SHP77 (cell line): ENCODE measurements around the gene TOR1AIP2.
"Not testable (repeated sequence)": the region's sequence is repeated elsewhere in the genome, so short reads cannot be mapped to it uniquely, and the experiment has no call there.

Experiments
- DNase-seq, 2 experiments: peaks; one replicate each; lab custom pipeline; 2025; lab: John Stamatoyannopoulos, UW

Gene TOR1AIP2

GRCh38 chr1:179807291-179807690, 70.3 kb downstream of the TOR1AIP2 start:
- no peak for DNase-seq

DNA sequence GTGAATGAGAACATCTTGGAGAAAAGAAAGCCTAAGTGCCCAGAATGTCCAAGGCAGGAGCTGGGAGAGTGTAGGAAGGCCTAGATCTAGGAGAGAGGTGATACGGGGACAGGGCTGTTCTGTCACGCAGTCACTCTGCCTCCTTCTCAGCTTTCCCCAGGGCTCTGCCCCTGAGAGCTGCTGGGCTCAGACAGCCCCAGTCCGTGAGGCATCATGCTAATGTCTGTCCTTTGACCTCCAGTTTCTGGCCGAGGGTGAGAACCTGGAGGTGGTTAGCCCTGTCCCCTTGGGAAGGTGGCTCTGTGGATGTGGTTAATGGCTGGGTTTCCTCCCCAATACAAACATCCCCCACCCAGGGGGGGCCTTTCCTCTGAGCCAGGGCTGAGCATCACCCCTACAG, 71.3 kb downstream of the TOR1AIP2 start:
- no peak for DNase-seq

DNA sequence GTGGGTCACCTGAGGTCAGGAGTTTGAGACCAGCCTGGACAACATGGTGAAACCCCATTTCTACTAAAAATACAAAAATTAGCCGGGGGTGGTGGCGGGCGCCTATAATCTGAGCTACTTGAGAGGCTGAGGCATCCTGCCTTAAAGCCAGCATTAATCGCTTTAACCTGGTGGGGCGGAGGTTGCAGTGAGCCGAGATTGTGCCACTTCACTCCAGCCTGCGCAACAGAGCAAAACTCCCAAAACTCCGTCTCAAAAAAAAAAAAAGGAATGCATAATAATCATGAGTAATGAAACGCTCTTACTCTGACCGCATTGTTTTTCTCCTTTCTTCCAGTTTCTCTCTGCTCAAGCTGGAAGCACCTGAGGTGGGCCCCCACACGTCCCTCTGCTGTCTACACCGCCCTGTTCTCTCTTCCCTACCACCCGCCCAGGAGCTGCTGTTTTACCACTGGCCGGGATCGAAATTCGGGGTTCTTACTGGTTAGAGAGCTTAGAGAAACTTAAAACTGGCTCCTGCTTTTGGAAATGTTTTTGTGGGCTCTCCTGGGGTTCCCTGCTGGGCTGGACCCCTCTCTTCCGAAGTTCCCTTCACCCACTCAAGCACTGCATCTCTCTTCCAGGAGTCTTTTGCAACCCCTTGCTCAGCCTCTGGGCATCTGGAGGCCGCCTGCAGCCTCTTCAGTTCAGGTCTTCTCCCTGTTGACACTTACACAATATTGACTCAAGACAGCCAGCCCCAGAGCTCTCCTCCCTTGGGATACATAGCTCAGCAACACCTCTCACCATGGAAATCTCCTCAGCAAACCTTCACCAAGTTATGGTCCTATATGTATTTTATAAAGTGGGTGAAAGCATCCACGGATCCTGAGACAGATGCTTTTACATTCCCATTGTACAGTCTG, 72.1 kb downstream of the TOR1AIP2 start:
- no peak for DNase-seq

DNA sequence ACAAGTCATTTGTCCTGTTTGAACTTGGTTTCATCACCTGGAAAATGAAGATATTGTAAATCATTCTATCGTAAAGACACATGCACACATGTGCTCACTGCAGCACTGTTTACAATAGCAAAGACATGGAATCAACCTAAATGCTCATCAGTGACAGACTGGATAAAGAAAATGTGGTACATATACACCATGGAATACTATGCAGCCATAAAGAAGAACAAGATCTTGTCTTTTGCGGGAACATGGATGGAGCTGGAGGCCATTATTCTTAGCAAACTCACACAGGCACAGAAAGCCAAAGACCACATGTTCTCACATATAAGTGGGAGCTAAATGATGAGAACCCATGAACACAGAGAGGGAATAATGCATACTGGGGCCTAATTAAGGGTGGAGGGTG, 73.2 kb downstream of the TOR1AIP2 start:
- DNase-seq: not testable (repeated sequence)

- no peak for DNase-seq
Observed at GRCh38 chr1:179803918-179804317, 73.7 kb downstream of the TOR1AIP2 start.

- DNase-seq: no peak
Observed at GRCh38 chr1:179803104-179803503, 74.5 kb downstream of the TOR1AIP2 start.

DNA sequence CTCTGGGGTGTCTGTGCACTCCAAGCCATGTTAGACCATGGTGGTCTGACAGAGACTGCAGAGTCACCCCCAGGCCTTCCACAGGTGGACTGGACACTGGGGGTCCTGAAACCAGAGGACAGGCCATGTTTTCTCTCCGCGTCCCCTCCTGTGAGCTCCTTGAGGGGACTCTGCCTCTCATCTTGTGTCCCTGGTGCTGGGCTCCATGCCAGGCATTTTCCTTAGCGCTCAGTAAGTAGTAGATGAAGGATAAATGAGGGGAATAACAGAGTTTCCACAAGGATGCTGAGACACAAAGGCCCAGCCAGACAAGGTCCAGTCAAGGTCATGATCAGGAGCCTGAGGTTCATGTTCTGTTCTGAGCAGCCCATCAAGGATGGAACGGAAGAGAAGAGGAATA, 77.1 kb downstream of the TOR1AIP2 start:
- no peak for DNase-seq

DNA sequence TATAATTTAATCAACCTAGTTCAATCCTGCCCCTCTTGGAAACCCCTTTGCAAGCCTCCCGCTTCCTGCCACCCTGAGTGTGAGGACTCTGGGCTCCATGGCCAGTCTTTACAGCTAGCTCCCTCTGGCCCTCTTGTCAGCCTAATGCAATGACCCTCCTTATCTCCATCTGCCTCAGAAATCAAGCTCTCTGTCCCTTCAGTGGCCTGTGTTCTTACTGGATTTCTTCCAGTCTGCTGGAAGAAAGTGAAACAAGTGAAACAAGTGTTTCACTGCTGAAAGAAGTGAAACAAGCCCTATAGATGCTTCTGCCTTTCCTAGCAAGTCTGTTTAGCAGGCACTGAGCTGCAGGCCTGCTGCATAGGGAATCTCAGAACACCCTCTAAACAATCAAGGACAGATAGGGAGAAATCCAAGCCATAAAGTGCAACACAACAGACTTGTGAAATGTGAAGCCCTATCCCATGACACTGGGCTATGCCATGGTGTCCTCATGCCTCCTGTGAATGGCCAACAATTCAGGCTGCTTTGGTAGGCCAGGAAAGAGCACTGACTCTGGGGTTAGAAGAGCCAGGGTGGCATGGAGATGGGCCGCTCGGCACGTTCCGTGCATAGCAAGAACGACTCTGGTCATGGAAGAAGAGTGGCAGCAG, 78.6 kb downstream of the TOR1AIP2 start:
- DNase-seq: no peak

GRCh38 chr1:179798213-179798863, 79.3 kb downstream of the TOR1AIP2 start:
- DNase-seq: no peak

- no peak for DNase-seq
Observed at GRCh38 chr1:179794669-179795068, 82.9 kb downstream of the TOR1AIP2 start.

GRCh38 chr1:179794146-179794545, 83.5 kb downstream of the TOR1AIP2 start:
- no peak for DNase-seq

DNA sequence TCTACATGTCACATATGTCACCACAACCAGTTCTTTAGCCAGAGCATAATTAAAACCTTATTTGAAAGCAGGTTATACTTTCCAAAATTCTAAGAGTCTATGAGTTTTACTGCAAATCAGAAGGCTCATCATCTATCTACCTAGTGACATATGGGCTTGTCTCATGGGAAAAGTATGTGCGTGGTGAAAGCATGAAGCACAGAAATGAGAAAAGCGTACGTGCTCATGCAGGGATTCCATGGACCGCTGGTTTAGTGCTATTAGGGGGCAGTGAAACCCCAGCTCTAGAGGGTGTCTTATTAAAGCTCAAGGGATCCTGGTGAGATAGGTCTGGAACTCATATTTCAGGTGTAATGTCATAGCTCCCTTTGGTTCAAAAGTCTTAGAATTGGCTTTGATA, 84.3 kb downstream of the TOR1AIP2 start:
- no peak for DNase-seq
